Upper lobe of right lung (tissue), 1 donor: ENCODE results near the gene TMEM139. TPM values are rescaled to one million over a fixed set of nuclear protein-coding genes. Genes with fewer than 3 reads are reported as not detected.
A peak's percentile ranks its signal among the peaks of the same experiment; 100 is the strongest.

ENCODE experiments used
- ATAC-seq: fragments of 200-7000 bp; cut with Tn5 transposase; one replicate; pipeline ENCODE4 v1.9.1; 2020; ENCODE audit warnings: mild to moderate bottlenecking, moderate library complexity
- DNase-seq: peaks from one replicate; pipeline ENCODE4 v3.0.0-alpha.2; 2020
- H3K27ac ChIP-seq: fragments of 200-600 bp; one replicate; pipeline ENCODE4 v1.8.0; 2022
- H3K27me3 ChIP-seq: fragments of 200-600 bp; one replicate; pipeline ENCODE4 v1.8.0; 2022; ENCODE audit warnings: mild to moderate bottlenecking
- H3K36me3 ChIP-seq: fragments of 200-600 bp; one replicate; pipeline ENCODE4 v1.8.0; 2022
- H3K4me1 ChIP-seq: fragments of 200-600 bp; one replicate; pipeline ENCODE4 v1.8.0; 2022
- H3K4me3 ChIP-seq: fragments of 200-600 bp; one replicate; pipeline ENCODE4 v1.8.0; 2022; ENCODE audit warnings: mild to moderate bottlenecking
- H3K9me3 ChIP-seq: fragments of 200-600 bp; one replicate; pipeline ENCODE4 v1.8.0; 2022
- intact Hi-C: fragments of 100-400 bp; cut with DNase I; formaldehyde crosslinking; loops from one replicate; pipeline ENCODE4 v1.11.0; 2022
- total RNA-seq: library from RNA; stranded (reverse); fragmentation: NEBNext Ultra II Directional; extraction: Animal tissue kit (Norgen Biotek cat#: 25700); gene quantifications from one replicate; pipeline ENCODE4 v1.2.1, GENCODE V29; 2021
- TF ChIP-seq, protein P1 (sequence below): fragments of 200-600 bp; IDR thresholded peaks from one replicate; pipeline ENCODE4 v1.8.0; 2022; ENCODE audit warnings: antibody characterized with exemption
- donor health status: DM: no; HTN: yes; CAD: no; lungs with severe emphysema.

TMEM139 gene
- total RNA-seq, 1 donor from 2014 or later, result 25.1 TPM

DNA sequence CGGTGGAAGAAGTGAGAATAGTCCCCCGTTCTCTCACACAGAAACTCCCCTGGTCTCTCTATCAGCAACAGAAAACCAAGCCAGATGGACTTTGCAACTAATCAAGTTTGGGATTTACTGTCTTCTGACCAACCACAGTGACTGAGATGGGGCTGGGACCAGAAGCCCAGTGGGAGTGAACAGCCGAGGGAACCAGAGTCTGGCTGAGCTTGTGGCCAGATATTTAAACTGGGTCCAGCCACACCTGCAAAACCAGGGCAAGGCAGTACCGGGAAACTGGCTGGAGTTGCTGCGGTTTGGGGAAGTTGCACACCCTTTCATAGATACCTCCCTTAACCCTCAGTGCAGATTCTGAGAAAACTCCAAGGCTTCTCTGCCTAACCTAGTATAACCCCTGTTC lies 15.5 kb upstream of the TMEM139 start:
- DNase-seq (no peak), ATAC-seq (no peak)
- TF ChIP-seq, protein P1, sequence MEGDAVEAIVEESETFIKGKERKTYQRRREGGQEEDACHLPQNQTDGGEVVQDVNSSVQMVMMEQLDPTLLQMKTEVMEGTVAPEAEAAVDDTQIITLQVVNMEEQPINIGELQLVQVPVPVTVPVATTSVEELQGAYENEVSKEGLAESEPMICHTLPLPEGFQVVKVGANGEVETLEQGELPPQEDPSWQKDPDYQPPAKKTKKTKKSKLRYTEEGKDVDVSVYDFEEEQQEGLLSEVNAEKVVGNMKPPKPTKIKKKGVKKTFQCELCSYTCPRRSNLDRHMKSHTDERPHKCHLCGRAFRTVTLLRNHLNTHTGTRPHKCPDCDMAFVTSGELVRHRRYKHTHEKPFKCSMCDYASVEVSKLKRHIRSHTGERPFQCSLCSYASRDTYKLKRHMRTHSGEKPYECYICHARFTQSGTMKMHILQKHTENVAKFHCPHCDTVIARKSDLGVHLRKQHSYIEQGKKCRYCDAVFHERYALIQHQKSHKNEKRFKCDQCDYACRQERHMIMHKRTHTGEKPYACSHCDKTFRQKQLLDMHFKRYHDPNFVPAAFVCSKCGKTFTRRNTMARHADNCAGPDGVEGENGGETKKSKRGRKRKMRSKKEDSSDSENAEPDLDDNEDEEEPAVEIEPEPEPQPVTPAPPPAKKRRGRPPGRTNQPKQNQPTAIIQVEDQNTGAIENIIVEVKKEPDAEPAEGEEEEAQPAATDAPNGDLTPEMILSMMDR, result no peak
- H3K36me3 ChIP-seq, result peaks cover 47% of the 10 kb centered on the region
- H3K4me3 ChIP-seq, result no peak overlapping the region
- H3K4me1 ChIP-seq, result peaks cover 11% of the 10 kb centered on the region
- intact Hi-C loops, result no loop called here
- no peaks in the 10 kb centered on the region for H3K27me3 ChIP-seq
- no peaks in the 10 kb centered on the region for H3K9me3 ChIP-seq
- no peak overlapping the region for H3K27ac ChIP-seq

DNA sequence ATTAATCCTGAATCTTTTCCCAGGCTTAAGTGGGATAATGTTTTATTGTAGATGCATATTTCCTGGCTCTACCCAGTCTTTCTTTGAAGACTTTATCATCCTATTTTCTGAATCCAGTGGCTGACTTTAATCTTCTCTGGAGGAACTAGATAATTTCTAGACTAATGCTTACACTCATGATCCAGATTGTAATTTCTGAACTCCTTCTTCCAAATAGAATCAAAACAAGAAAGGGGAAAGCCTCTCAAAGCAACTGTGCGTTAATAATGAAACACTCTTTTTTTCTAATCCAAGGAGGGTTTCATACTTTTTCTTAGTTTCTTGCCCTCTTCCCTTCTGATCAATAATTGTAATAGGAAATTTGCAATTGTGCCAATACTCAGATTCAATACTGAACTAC lies 13.5 kb upstream of the TMEM139 start:
- Histone ChIP-seq H3K4me3 (no peak overlapping the region), H3K9me3 (no peaks in the 10 kb centered on the region), H3K27ac (no peak overlapping the region), H3K4me1 (no peaks in the 10 kb centered on the region), H3K27me3 (no peaks in the 10 kb centered on the region), H3K36me3 (peaks cover 41% of the 10 kb centered on the region)
- ATAC-seq (no peak), DNase-seq (no peak)
- TF ChIP-seq, protein P1, result no peak
- intact Hi-C loops, result no loop called here

DNA sequence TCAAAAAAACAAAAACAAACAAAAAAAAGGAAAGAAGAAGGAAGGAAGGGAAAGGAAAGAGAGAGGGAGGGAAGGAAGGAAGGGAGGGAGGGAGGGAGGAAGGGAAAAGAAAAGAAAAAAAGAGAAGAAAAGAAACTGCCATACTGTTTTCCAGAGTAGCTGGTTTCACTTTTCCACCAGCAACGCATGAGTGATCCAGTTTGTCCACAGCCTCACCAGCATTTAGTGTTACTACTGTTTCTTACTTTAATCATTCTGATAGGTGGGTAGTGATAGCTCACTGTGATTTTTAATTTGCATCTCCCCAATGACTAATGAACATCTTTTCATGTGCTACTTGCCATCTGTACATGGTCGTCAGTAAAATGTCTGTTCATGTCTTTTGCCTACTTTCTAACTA lies 11.9 kb upstream of the TMEM139 start:
- TF ChIP-seq, protein P1, result no peak
- intact Hi-C loops, result no loop called here
- ATAC-seq (no peak), DNase-seq (no peak)
- H3K4me1 ChIP-seq, result no peaks in the 10 kb centered on the region
- no peaks in the 10 kb centered on the region for H3K27me3 ChIP-seq
- H3K36me3 ChIP-seq, result peaks cover 26% of the 10 kb centered on the region
- H3K4me3 ChIP-seq, result no peak overlapping the region
- no peaks in the 10 kb centered on the region for H3K9me3 ChIP-seq
- no peak overlapping the region for H3K27ac ChIP-seq

DNA sequence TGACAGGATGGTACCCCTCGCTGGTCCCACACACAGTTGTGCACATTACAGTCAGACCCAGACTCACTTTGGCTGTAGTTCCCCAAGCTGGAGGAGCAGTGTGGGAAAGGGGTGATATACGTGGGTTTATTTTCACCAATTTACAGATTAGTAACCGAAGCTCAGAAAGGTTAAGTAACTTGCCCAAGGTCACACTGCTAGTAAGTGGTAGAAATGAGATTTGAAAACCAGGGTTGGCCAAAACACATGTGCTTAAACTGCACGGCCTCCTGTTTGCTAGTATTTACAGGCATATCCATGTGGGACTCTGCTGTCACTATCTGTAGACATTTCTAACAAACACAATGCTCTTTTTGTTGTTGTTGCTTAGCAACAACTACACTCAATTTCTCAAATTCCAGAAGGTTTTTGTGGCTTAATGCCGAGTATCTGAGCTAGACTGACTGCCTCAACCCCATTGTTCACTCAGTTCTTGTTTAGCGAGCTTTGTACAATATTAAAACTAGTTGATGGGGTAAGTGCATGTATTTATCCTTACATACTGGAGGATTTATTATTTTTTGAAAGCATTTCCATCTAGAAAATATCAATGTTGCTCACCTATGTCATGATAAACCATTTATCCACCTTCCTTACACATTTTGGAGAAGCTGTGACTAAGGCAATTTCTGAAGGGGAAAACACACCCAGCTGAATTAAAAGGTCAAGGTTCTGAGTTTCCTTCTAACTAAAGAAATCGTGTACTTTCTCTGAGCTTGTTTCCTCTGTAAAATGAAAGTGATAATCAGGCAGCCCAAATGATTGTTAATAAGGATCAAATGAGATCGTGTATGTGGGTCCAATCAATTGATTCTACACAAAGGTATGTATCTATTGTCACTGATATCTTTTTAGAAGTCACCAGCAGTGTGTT lies 5.3 kb upstream of the TMEM139 start:
- no peak for DNase-seq
- no peaks in the 10 kb centered on the region for H3K36me3 ChIP-seq
- intact Hi-C loops, result no loop called here
- H3K27me3 ChIP-seq, result no peaks in the 10 kb centered on the region
- no peak overlapping the region for H3K4me3 ChIP-seq
- peak; percentile 28 for ATAC-seq
- H3K9me3 ChIP-seq, result no peaks in the 10 kb centered on the region
- peaks cover 11% of the 10 kb centered on the region for H3K4me1 ChIP-seq
- TF ChIP-seq, protein P1, result no peak
- H3K27ac ChIP-seq, result peak overlapping the region; percentile 55

DNA sequence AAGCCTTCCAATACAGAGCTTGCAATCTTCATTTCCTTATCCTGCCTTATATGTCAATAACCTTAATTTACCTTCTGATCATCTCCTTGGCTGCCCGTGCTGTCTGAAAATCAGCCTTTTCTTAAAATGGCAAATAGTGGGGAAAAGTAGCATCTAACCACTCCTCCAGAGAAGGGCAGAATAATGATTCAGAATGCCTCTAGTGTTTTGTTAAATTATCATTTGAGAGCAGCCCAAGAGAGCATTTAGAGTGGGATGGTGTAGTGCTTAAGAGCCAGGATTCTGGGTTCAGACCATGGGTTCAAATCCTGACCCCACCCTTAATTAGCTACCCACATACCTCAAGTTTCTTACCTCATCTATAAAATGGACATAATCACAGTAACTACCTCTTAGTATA lies 4.6 kb upstream of the TMEM139 start:
- no peaks in the 10 kb centered on the region for H3K36me3 ChIP-seq
- TF ChIP-seq, protein P1, result no peak
- ATAC-seq, result no peak
- DNase-seq, result no peak
- H3K9me3 ChIP-seq, result no peaks in the 10 kb centered on the region
- peaks cover 11% of the 10 kb centered on the region for H3K4me1 ChIP-seq
- intact Hi-C loops, result no loop called here
- no peaks in the 10 kb centered on the region for H3K27me3 ChIP-seq
- peak overlapping the region; percentile 55 for H3K27ac ChIP-seq
- no peak overlapping the region for H3K4me3 ChIP-seq
